Mesenchymal stem cell (in vitro differentiated cells and primary cell): ENCODE data around the gene MAPKAPK2.

Source experiments
- DNase-seq: peaks from one replicate; pipeline ENCODE4 v3.0.0-alpha.2; 2013
- H2AFZ ChIP-seq: one replicate; pipeline ENCODE4 v1.6.1; 2013; ENCODE audit warnings: low read depth, mild to moderate bottlenecking, control low read depth, inconsistent platforms, low read length, moderate library complexity
- H2AK5ac ChIP-seq: 2 replicates; pipeline ENCODE4 v1.6.1; 2013; ENCODE audit warnings: low read length, moderate library complexity, mild to moderate bottlenecking, inconsistent platforms; ENCODE audit not compliant: severe bottlenecking
- H2BK120ac ChIP-seq: one replicate; pipeline ENCODE4 v1.6.1; 2013; ENCODE audit warnings: low read depth, mild to moderate bottlenecking, inconsistent platforms, low read length, moderate library complexity
- H2BK12ac ChIP-seq, 2 experiments: one replicate each; pipeline ENCODE4 v1.6.1; 2013; ENCODE audit warnings: inconsistent platforms in 2 of 2, low read length in 2 of 2, mild to moderate bottlenecking in 2 of 2, moderate library complexity in 2 of 2, control low read depth in 1 of 2
- H2BK15ac ChIP-seq: one replicate; pipeline ENCODE4 v1.6.1; 2013; ENCODE audit warnings: mild to moderate bottlenecking, low read depth, inconsistent platforms; ENCODE audit not compliant: poor library complexity, severe bottlenecking
- H2BK5ac ChIP-seq: 2 replicates; pipeline ENCODE4 v1.6.1; 2013; ENCODE audit warnings: low read depth, mild to moderate bottlenecking, low read length, control low read depth, inconsistent platforms; ENCODE audit not compliant: poor library complexity, severe bottlenecking
- H3K14ac ChIP-seq, 2 experiments: one replicate each; pipeline ENCODE4 v1.6.1; 2013; ENCODE audit warnings: inconsistent platforms in 2 of 2, low read length in 2 of 2, control low read depth in 1 of 2, mild to moderate bottlenecking in 1 of 2, moderate library complexity in 1 of 2
- H3K18ac ChIP-seq, 2 experiments: one replicate each; pipeline ENCODE4 v1.6.1; 2013; ENCODE audit warnings: inconsistent platforms in 2 of 2, low read length in 2 of 2, control low read depth in 1 of 2, low read depth in 1 of 2, mild to moderate bottlenecking in 1 of 2
- H3K23ac ChIP-seq, 2 experiments: one replicate each; pipeline ENCODE4 v1.6.1; 2013; ENCODE audit warnings: inconsistent platforms in 2 of 2, low read length in 2 of 2, mild to moderate bottlenecking in 2 of 2, moderate library complexity in 2 of 2, control low read depth in 1 of 2
- H3K27ac ChIP-seq: 2 replicates; pipeline ENCODE4 v1.5.1; 2013; ENCODE audit warnings: mild to moderate bottlenecking, moderate library complexity, low read length, control low read depth, inconsistent platforms; ENCODE audit not compliant: poor library complexity, severe bottlenecking
- H3K27me3 ChIP-seq, 2 experiments: 2 replicates each; pipeline versions ENCODE4 v1.6.1 to v1.7.0; 2013; ENCODE audit warnings: low read length in 2 of 2, mild to moderate bottlenecking in 2 of 2, moderate library complexity in 2 of 2, control low read depth in 1 of 2, inconsistent platforms in 1 of 2; ENCODE audit not compliant: control insufficient read depth in 1 of 2, insufficient read depth in 1 of 2
- H3K36me3 ChIP-seq, 2 experiments: 2 replicates each; pipeline versions ENCODE4 v1.6.1 to v1.7.0; 2013; ENCODE audit warnings: low read length in 2 of 2, control low read depth in 1 of 2, inconsistent platforms in 1 of 2, low read depth in 1 of 2, mild to moderate bottlenecking in 1 of 2; ENCODE audit not compliant: insufficient read depth in 2 of 2, control insufficient read depth in 1 of 2
- H3K4ac ChIP-seq, 2 experiments: one replicate each; pipeline ENCODE4 v1.6.1; 2013; ENCODE audit warnings: inconsistent platforms in 2 of 2, low read length in 2 of 2, mild to moderate bottlenecking in 2 of 2, moderate library complexity in 2 of 2, control low read depth in 1 of 2, low read depth in 1 of 2
- H3K4me1 ChIP-seq: 2 replicates; pipeline ENCODE4 v1.6.1; 2013; ENCODE audit warnings: low read depth, low read length, control low read depth; ENCODE audit not compliant: control insufficient read depth, insufficient read depth
- H3K4me2 ChIP-seq: 2 replicates; pipeline ENCODE4 v1.6.1; 2013; ENCODE audit warnings: low read length, mild to moderate bottlenecking, inconsistent platforms; ENCODE audit not compliant: poor library complexity, severe bottlenecking
- H3K4me3 ChIP-seq, 2 experiments: 2 replicates each; pipeline versions ENCODE4 v1.5.1 to v1.7.0; 2013; ENCODE audit warnings: low read length in 2 of 2, mild to moderate bottlenecking in 2 of 2, control low read depth in 1 of 2, low read depth in 1 of 2; ENCODE audit not compliant: insufficient read depth in 1 of 2
- H3K79me1 ChIP-seq: replicated peaks from 2 replicates; pipeline ENCODE4 v1.6.1; 2013; ENCODE audit warnings: mild to moderate bottlenecking, control low read depth, low read length, inconsistent platforms; ENCODE audit not compliant: poor library complexity, severe bottlenecking
- H3K9ac ChIP-seq: 2 replicates; pipeline ENCODE4 v1.7.0; 2013; ENCODE audit warnings: mild to moderate bottlenecking, low read length, moderate library complexity
- H3K9me3 ChIP-seq: 2 replicates; pipeline ENCODE4 v1.7.0; 2013; ENCODE audit warnings: mild to moderate bottlenecking, low read length; ENCODE audit not compliant: control insufficient read depth
- H4K8ac ChIP-seq: one replicate; pipeline ENCODE4 v1.6.1; 2013; ENCODE audit warnings: inconsistent platforms, mild to moderate bottlenecking, low read length, moderate library complexity
- H4K91ac ChIP-seq: one replicate; pipeline ENCODE4 v1.6.1; 2013; ENCODE audit warnings: mild to moderate bottlenecking, low read length, inconsistent platforms
- whole genome bisulfite sequencing: methylation state at CpG from one replicate; pipeline ENCODE4 v1.1.7; 2013; ENCODE audit warnings: mixed read lengths; 5-methylcytosine and 5-hydroxymethylcytosine counted together

The MAPKAPK2 gene

DNA sequence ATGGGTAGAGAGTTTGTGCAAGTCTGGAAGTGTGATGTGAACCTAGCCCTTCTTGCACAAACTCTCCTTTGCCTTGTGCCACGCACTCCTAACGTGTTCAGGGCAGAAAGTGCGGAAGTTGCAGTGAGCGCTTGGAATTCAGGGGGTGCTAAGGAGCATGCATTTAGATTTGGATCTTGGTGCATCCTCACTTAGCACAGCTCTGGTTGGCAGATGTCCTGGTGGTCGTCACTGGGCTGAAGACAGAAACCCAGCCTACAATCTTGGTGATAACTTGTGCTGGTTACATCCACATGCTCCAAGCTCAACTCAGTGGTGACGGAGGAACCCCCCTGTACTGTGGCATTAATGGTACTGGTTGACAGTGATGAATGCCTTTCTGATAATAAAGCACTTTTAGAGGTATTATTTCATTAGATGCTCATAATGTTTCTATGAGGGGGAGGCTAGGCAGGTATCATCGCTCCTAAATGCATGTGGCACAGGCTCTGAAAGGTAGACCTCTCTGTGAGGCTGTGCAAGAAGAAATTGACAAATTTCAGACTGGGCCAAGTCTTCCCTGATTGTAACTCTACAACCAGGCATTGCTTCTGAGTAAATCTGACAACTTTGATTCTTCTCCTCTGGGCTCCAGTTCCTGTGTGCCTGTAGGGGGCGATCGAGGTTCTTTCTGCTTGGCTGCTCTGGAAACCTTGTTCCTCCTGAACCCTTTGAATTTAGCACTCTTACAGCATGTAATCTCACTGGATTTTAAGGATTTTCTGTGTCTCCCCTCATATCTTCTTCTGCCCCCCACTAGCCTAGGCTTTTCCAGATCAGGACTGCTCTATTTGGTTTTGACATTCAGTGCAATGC lies 40.6 kb downstream of the MAPKAPK2 start:
- H3K18ac ChIP-seq = peak overlapping the region in 1 of 2 experiments; percentile 37
- no peak overlapping the region for H4K91ac ChIP-seq
- H3K9ac ChIP-seq = peak overlapping the region; percentile 48
- no peak overlapping the region for H2BK15ac ChIP-seq
- H3K27ac ChIP-seq = peak overlapping the region; percentile 49
- H4K8ac ChIP-seq = no peak overlapping the region
- H3K4me3 ChIP-seq = no peak overlapping the region
- WGBS = 77% methylated on average over 9 of the region's 9 CpGs
- no peaks in the 10 kb centered on the region for H3K9me3 ChIP-seq
- no peak overlapping the region for H2AK5ac ChIP-seq
- DNase-seq = peak; percentile 60
- H3K14ac ChIP-seq = no peak overlapping the region
- no peak overlapping the region for H3K4me2 ChIP-seq
- no peaks in the 10 kb centered on the region for H3K27me3 ChIP-seq
- H3K23ac ChIP-seq = no peak overlapping the region
- H2AFZ ChIP-seq = no peak overlapping the region
- H2BK5ac ChIP-seq = no peak overlapping the region
- H3K79me1 ChIP-seq = peaks cover 19% of the 10 kb centered on the region
- H3K4ac ChIP-seq = no peak overlapping the region
- H2BK12ac ChIP-seq = peak overlapping the region in 1 of 2 experiments; percentile 11
- peaks cover 15 to 19% of the 10 kb centered on the region in 2 experiments for H3K36me3 ChIP-seq
- H2BK120ac ChIP-seq = no peak overlapping the region
- peaks cover 29% of the 10 kb centered on the region for H3K4me1 ChIP-seq

DNA sequence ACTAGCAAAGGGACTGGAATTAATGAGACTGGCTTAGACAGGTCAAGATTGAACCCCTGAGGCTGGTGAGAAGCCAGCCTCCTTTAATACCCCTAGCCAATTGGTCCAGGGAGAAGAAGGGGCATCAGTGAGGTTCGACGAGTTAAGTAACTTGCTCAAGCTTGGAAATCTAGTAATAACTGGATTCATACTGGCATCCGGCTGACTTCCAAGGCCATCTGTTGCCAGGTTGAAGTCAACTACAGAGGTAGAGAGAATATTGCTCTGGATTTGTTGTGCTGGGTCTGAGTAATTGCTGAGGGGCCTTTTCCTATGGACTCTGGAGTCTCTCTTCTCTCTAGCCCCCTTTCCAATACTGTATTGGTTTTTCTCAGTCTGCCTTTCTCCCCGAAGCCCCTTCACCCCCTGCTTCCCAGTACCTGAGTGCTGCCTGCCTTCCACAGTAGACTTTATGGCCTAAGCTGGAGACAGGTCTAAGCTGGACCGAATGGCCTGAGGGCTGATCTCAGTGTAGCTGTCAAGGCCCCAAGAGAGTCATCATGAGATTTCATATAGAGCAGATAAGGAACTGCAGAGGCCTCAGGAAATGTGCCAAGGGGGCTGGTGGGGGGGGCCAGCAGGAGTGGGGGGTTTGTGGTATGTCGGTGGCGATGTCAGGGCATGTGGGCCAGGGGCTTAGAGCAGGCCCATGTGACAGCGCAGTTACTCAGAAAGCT lies 43.4 kb downstream of the MAPKAPK2 start:
- Histone ChIP-seq H2AK5ac (no peak overlapping the region), H3K36me3 (peaks cover 43 to 47% of the 10 kb centered on the region in 2 experiments), H3K9me3 (no peaks in the 10 kb centered on the region), H3K9ac (no peak overlapping the region), H3K79me1 (peaks cover 37% of the 10 kb centered on the region), H4K91ac (no peak overlapping the region), H3K4ac (no peak overlapping the region), H3K18ac (no peak overlapping the region), H4K8ac (no peak overlapping the region), H3K23ac (no peak overlapping the region), H2BK12ac (no peak overlapping the region), H3K27me3 (no peaks in the 10 kb centered on the region), H3K27ac (no peak overlapping the region), H3K4me3 (no peak overlapping the region), H2BK5ac (no peak overlapping the region), H3K14ac (no peak overlapping the region), H3K4me1 (peaks cover 18% of the 10 kb centered on the region), H2AFZ (no peak overlapping the region), H3K4me2 (no peak overlapping the region), H2BK120ac (no peak overlapping the region), H2BK15ac (no peak overlapping the region)
- DNase-seq = no peak
- WGBS = 92% methylated on average over 8 of the region's 8 CpGs

DNA sequence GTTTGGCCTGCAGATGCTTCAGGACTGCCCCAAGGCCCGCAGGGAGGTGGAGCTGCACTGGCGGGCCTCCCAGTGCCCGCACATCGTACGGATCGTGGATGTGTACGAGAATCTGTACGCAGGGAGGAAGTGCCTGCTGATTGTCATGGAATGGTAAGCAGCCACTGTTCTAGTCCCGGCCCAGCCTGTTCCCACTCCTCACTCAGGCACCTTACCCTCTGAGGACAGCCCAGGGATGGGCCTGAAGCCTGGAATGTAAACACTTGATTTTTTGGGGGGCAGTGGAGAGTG lies 43.9 kb downstream of the MAPKAPK2 start:
- no peak overlapping the region for H2BK12ac ChIP-seq
- no peak overlapping the region for H2BK120ac ChIP-seq
- H2BK15ac ChIP-seq = no peak overlapping the region
- peaks cover 38% of the 10 kb centered on the region for H3K79me1 ChIP-seq
- no peak overlapping the region for H3K18ac ChIP-seq
- H3K9ac ChIP-seq = no peak overlapping the region
- H3K9me3 ChIP-seq = no peaks in the 10 kb centered on the region
- H3K4me1 ChIP-seq = peaks cover 15% of the 10 kb centered on the region
- H3K14ac ChIP-seq = no peak overlapping the region
- no peak overlapping the region for H2BK5ac ChIP-seq
- peaks cover 47 to 51% of the 10 kb centered on the region in 2 experiments for H3K36me3 ChIP-seq
- DNase-seq = no peak
- no peak overlapping the region for H3K4ac ChIP-seq
- no peak overlapping the region for H3K4me2 ChIP-seq
- peak overlapping the region; percentile 33 for H4K8ac ChIP-seq
- no peak overlapping the region for H3K23ac ChIP-seq
- no peak overlapping the region for H2AK5ac ChIP-seq
- 98% methylated on average over 8 of the region's 9 CpGs for WGBS
- H4K91ac ChIP-seq = no peak overlapping the region
- no peak overlapping the region for H3K4me3 ChIP-seq
- no peaks in the 10 kb centered on the region for H3K27me3 ChIP-seq
- H2AFZ ChIP-seq = no peak overlapping the region
- no peak overlapping the region for H3K27ac ChIP-seq

DNA sequence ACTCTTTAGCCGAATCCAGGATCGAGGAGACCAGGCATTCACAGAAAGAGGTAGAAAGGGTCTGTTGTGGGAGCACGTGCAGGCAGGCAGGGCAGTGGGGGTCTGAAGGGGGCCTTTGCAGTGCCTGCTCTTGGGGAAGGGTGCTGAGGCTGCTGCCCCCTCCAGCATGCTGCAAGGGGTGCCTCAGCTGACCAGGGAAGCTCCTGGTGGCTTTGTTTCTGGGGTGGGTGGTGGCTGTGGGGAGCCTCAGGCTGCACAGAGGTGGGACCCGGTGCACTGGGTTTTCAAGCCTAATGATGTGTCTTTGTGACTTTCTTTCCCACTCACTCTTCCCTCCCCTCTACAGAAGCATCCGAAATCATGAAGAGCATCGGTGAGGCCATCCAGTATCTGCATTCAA lies 44.3 kb downstream of the MAPKAPK2 start:
- Histone ChIP-seq H2BK5ac (no peak overlapping the region), H3K9ac (no peak overlapping the region), H2BK120ac (no peak overlapping the region), H2BK12ac (no peak overlapping the region), H3K27me3 (no peaks in the 10 kb centered on the region), H3K9me3 (no peaks in the 10 kb centered on the region), H4K8ac (no peak overlapping the region), H3K18ac (no peak overlapping the region), H3K14ac (no peak overlapping the region), H3K23ac (no peak overlapping the region), H3K36me3 (peaks cover 51 to 55% of the 10 kb centered on the region in 2 experiments), H3K4ac (no peak overlapping the region), H3K4me2 (no peak overlapping the region), H3K4me1 (peaks cover 15% of the 10 kb centered on the region), H2AK5ac (no peak overlapping the region), H2AFZ (no peak overlapping the region), H3K4me3 (no peak overlapping the region), H2BK15ac (no peak overlapping the region), H3K79me1 (peaks cover 42% of the 10 kb centered on the region), H4K91ac (no peak overlapping the region), H3K27ac (no peak overlapping the region)
- WGBS = 97% methylated on average over 6 of the region's 6 CpGs
- no peak for DNase-seq
